Subcutaneous adipose tissue (tissue), 4 donors: ENCODE measurements around the gene HHIPL1. TPM values are rescaled to one million over a fixed set of nuclear protein-coding genes. Genes with fewer than 3 reads are reported as not detected.

Source experiments
- CTCF ChIP-seq: fragments of 450-650 bp; IDR thresholded peaks from one replicate; pipeline ENCODE4 v1.5.1; 2016; ENCODE audit warnings: low read depth, mild to moderate bottlenecking, control low read depth, antibody characterized with exemption, moderate library complexity
- total RNA-seq, 4 donors: library from RNA; depleted of rRNA; stranded (reverse); fragments of >200 nt; gene quantifications; one replicate each; pipeline ENCODE4 v1.1.0, GENCODE V29; 2016

The HHIPL1 gene
- total RNA-seq, 4 donors from 2014 or later: 1.3 to 4.8 (median 2.2) TPM

- no peak for TF ChIP-seq CTCF
Observed at GRCh38 chr14:99612071-99612737, 32.7 kb upstream of the HHIPL1 start.

- TF ChIP-seq CTCF: no peak
Observed at GRCh38 chr14:99612738-99613330, 32.1 kb upstream of the HHIPL1 start.

GRCh38 chr14:99615497-99616157, 29.3 kb upstream of the HHIPL1 start:
- no peak for TF ChIP-seq CTCF

- no peak for TF ChIP-seq CTCF
Observed at GRCh38 chr14:99616832-99617800, 27.8 kb upstream of the HHIPL1 start.

GRCh38 chr14:99619835-99620834, 24.8 kb upstream of the HHIPL1 start:
- TF ChIP-seq CTCF: no peak

GRCh38 chr14:99621948-99622347, 23.0 kb upstream of the HHIPL1 start:
- TF ChIP-seq CTCF: no peak
